Astrocyte (in vitro differentiated cells and primary cell): Measurements from ENCODE around the gene BEX1.

Source experiments
- EZH2 ChIP-seq: IDR thresholded peaks from 2 replicates; pipeline ENCODE4 v1.6.1; 2012; ENCODE audit warnings: mild to moderate bottlenecking, low read length, inconsistent platforms; ENCODE audit not compliant: insufficient read depth
- TF ChIP-seq, protein P1 (sequence below): IDR thresholded peaks from 2 replicates; pipeline ENCODE4 v1.5.1; 2011; ENCODE audit warnings: low read depth, mild to moderate bottlenecking, inconsistent platforms, low read length, moderate library complexity; ENCODE audit not compliant: insufficient read depth

- TF ChIP-seq, protein P1, sequence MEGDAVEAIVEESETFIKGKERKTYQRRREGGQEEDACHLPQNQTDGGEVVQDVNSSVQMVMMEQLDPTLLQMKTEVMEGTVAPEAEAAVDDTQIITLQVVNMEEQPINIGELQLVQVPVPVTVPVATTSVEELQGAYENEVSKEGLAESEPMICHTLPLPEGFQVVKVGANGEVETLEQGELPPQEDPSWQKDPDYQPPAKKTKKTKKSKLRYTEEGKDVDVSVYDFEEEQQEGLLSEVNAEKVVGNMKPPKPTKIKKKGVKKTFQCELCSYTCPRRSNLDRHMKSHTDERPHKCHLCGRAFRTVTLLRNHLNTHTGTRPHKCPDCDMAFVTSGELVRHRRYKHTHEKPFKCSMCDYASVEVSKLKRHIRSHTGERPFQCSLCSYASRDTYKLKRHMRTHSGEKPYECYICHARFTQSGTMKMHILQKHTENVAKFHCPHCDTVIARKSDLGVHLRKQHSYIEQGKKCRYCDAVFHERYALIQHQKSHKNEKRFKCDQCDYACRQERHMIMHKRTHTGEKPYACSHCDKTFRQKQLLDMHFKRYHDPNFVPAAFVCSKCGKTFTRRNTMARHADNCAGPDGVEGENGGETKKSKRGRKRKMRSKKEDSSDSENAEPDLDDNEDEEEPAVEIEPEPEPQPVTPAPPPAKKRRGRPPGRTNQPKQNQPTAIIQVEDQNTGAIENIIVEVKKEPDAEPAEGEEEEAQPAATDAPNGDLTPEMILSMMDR = no peak
- TF ChIP-seq EZH2 = no peak
Observed at GRCh38 chrX:103061486-103061885, 2.5 kb downstream of the BEX1 start.
